SJSA1 (cell line): Measurements from ENCODE around the gene MRRF. TPM values are rescaled to one million over a fixed set of nuclear protein-coding genes. Genes with fewer than 3 reads are reported as not detected.

Experiments
- DNase-seq, 2 experiments: peaks; one replicate each; pipeline ENCODE4 v3.0.0-alpha.2; 2015 to 2020; ENCODE audit warnings: low spot score in 2 of 2, low read depth in 1 of 2
- H3K27ac ChIP-seq: fragments of 250-450 bp; sonication (Bioruptor Pico); 2 replicates; pipeline ENCODE4 v1.5.1; 2020; ENCODE audit warnings: mild to moderate bottlenecking, moderate library complexity
- H3K27me3 ChIP-seq: fragments of 250-450 bp; sonication (Bioruptor Pico); replicated peaks from 2 replicates; pipeline ENCODE4 v1.5.1; 2020; ENCODE audit warnings: mild to moderate bottlenecking, moderate library complexity
- H3K36me3 ChIP-seq: fragments of 250-450 bp; sonication (Bioruptor Pico); 2 replicates; pipeline ENCODE4 v1.5.1; 2020; ENCODE audit warnings: mild to moderate bottlenecking
- H3K4me1 ChIP-seq: fragments of 250-450 bp; sonication (Bioruptor Pico); replicated peaks from 2 replicates; pipeline ENCODE4 v1.6.1; 2021; ENCODE audit warnings: mild to moderate bottlenecking
- H3K4me3 ChIP-seq: fragments of 250-450 bp; sonication (Bioruptor Pico); 2 replicates; pipeline ENCODE4 v1.5.1; 2020; ENCODE audit warnings: mild to moderate bottlenecking
- H3K9me3 ChIP-seq: fragments of 250-450 bp; sonication (Bioruptor Pico); replicated peaks from 2 replicates; pipeline ENCODE4 v1.5.1; 2020; ENCODE audit warnings: mild to moderate bottlenecking
- total RNA-seq: library from RNA; depleted of rRNA; stranded (reverse); fragments of >200 nt; shearing (Covaris generic); gene quantifications from 2 replicates; pipeline ENCODE4 v1.2.3, GENCODE V29; 2014; rRNA removed

MRRF gene
- total RNA-seq, result 21.8 and 26.6 TPM in 2 replicates

DNA sequence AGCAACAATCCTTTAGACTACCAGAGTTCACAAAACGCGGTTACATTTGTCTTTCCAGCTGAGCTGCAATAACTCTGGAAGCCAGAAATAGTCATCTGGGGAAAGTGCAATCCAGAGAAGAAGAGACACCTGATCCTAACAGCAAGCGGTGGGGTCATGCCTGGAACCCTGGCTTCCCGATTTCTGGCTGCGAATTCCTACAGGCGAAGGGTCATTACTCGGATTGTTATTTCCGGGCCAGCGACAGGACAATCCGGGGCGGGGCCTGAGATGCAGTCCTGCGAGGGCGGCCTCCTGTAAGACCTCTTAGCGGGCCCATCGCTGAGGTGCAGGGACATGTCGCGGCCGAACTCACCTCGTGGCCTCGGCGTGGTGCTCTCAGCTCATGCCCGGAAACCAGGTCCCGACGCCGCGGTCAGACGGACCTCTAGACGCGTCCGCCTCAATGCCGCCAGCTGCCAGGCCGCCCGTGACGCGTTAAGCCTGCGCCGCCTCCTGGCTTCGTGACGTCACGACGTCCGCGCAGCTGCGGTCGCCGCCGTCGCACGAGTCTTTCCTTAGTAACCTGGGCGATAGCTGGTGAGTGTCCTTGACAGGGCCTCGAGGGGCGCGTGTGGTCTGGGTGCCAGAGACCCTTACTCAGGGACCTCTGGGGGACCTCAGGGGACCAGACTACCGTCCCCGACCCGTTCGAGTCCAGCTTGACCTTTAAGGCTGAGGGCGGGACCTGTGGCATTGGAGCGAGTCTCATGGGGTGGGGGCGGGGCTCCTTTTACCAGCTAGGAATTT, at the start of gene MRRF, which contains the start of gene RBM18:
TSS of gene MRRF (plus strand) at position 523 of the 789 bp plus-strand sequence. CDS start 6,010 bp downstream, outside the sequence.
TSS of gene RBM18 (minus strand) at position 481 of the 789 bp plus-strand sequence. CDS start 3,348 bp downstream, outside the sequence.
- peak within 1 kb of the TSS; percentile 65 for H3K4me3 ChIP-seq
- H3K9me3 ChIP-seq, result no peaks in the 10 kb centered on the region
- no peaks in the 10 kb centered on the region for H3K27me3 ChIP-seq
- peak within 1 kb of the TSS; percentile 90 for H3K27ac ChIP-seq
- peaks cover 15% of the 10 kb centered on the region for H3K4me1 ChIP-seq
- peaks cover 22% of the 10 kb centered on the region for H3K36me3 ChIP-seq
- DNase-seq, result peak; percentile 86 to 95

- no peaks in the 10 kb centered on the region for H3K27me3 ChIP-seq
- DNase-seq, result no peak
Measured at GRCh38 chr9:122215663-122216062, 49.0 kb upstream of the MRRF start.

DNA sequence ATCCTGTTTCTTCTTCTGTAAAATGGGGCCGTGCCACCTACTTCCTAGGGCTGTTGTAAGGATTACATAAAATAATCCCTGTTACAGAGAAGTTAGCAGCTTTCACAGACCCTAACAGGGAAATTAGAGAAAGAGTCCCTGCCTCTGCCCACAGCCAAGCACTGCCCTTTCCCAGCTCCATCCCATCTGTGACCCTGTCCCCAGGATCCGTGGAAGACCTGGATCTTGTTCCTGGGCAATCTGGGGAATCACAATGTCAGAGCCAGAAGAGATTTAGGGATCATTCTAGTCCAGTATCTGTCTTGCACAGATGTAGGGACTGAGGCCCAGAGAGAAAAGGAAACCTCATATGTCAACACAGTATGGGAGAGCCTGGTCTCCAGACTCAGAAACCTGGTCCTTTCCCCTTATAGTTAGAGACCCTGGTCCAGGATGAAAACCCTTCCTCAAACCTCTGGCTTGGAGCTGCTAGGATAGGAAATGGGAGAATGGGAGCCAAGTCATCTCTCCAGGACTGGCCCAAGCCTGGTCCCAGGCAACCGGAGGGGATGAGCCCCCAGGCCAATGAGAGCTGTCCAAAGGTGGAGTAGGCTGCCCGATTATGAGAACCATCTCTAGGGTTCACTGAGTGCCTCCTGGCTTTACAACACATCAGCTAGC, 48.4 kb upstream of the MRRF start:
- H3K27me3 ChIP-seq, result no peaks in the 10 kb centered on the region
- H3K4me3 ChIP-seq, result no peak overlapping the region
- no peaks in the 10 kb centered on the region for H3K9me3 ChIP-seq
- no peak overlapping the region for H3K27ac ChIP-seq
- H3K36me3 ChIP-seq, result no peaks in the 10 kb centered on the region
- no peak for DNase-seq
- H3K4me1 ChIP-seq, result no peaks in the 10 kb centered on the region

More at GRCh38 chr9:122215663-122216062, 49.0 kb upstream of the MRRF start:
- no peaks in the 10 kb centered on the region for H3K9me3 ChIP-seq
- no peaks in the 10 kb centered on the region for H3K4me1 ChIP-seq
- H3K4me3 ChIP-seq, result no peak overlapping the region
- H3K36me3 ChIP-seq, result no peaks in the 10 kb centered on the region
- no peak overlapping the region for H3K27ac ChIP-seq

GRCh38 chr9:122216798-122217418, 47.8 kb upstream of the MRRF start:
- no peaks in the 10 kb centered on the region for H3K4me1 ChIP-seq
- H3K4me3 ChIP-seq, result no peak overlapping the region

GRCh38 chr9:122217640-122218039, 47.0 kb upstream of the MRRF start:
- Histone ChIP-seq H3K27ac (no peak overlapping the region), H3K4me1 (no peaks in the 10 kb centered on the region), H3K36me3 (no peaks in the 10 kb centered on the region), H3K4me3 (no peak overlapping the region), H3K9me3 (no peaks in the 10 kb centered on the region), H3K27me3 (no peaks in the 10 kb centered on the region)
- DNase-seq, result no peak

More at GRCh38 chr9:122216798-122217418, 47.8 kb upstream of the MRRF start:
- H3K9me3 ChIP-seq, result no peaks in the 10 kb centered on the region
- H3K36me3 ChIP-seq, result no peaks in the 10 kb centered on the region
- no peaks in the 10 kb centered on the region for H3K27me3 ChIP-seq
- H3K27ac ChIP-seq, result no peak overlapping the region
- no peak for DNase-seq

GRCh38 chr9:122218071-122218934, 46.4 kb upstream of the MRRF start:
- Histone ChIP-seq H3K27me3 (no peaks in the 10 kb centered on the region), H3K4me1 (no peaks in the 10 kb centered on the region), H3K4me3 (no peak overlapping the region), H3K9me3 (no peaks in the 10 kb centered on the region), H3K27ac (no peak overlapping the region), H3K36me3 (no peaks in the 10 kb centered on the region)
- DNase-seq, result no peak

DNA sequence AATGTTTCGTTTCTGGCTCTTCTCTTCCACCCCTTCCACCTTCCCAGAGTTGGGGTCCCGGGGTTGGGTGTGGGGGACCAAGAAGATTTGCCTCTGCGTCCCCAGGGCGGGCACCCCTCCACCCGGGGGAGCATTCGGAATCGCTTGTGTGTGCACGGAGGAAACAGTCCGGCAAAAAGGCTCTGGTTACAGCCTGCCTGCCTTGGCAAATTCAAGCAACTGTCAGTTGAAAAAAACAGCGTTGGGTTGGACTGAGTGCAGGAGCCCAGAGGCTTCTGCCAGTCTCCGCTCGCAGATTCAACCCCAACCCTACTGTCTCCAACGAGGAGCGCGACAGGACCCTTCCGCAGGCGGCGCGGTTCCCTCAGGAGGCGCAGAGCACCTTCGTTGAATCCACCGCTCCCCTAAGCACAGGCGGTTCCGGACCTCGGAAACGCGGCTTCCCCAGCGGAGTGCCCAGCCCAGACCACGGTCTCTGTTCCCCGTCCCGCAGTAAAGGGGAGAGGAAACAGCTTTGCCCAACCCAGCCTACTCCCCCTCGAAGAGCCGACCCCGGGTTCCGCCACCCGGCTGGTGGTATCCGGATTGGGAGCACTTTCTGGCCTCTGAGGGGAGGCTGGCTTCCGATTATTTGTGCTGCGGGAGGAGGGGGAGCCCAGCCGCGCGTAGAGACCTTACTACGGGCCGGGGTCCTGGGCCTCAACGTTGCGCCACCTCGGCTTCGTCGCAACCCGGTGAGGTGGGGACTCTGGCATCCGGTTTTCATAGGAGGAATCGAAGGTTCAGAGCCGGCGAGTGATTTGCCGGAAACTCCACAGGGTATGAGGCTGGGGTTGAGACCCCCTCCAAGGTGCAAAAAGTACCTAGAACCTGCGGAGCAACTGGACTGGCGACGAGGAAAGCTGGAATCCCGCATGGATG, 45.5 kb upstream of the MRRF start:
- DNase-seq, result no peak
- no peak overlapping the region for H3K4me3 ChIP-seq
- H3K27me3 ChIP-seq, result no peaks in the 10 kb centered on the region
- H3K27ac ChIP-seq, result no peak overlapping the region
- no peaks in the 10 kb centered on the region for H3K9me3 ChIP-seq
- H3K36me3 ChIP-seq, result no peaks in the 10 kb centered on the region
- H3K4me1 ChIP-seq, result no peaks in the 10 kb centered on the region

DNA sequence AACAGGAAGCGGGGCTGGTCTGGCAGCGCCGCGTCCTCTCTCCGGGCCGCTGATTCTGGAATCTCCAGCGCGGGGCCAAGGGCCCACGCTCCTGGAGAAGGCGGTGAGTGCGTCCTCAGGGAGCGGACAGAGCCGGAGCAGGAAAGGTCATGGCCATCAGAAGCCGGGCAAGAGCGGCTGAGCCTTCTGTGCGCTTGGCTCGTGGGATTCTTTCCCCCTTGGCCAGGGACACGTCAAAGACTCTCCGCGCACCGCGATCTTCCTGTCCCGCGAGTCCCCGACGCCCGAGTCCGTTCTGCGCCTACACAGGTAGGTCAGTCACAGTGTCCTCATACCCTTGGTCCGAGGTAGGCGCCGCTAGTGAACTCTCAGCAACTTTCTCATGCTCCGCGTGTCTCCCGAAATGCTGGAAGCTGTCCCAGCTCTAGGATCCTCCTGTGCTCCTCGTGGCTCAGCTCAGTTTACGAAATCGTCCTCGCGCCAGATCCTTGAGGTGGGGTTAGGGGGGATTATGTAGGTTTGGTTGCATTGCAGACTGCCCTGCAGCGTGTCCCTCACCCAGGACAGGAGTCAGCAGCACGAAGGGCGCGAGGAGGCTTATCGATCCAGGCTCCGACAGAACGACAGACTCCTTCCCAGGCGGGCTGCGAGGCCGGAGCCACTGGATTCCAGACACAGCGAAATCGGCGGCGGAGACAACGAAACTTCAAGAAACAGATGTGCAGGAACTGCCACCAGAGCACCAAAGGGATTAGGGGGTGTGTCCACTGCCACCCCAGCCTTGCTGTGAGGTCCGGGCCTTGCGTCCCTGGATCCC, 44.6 kb upstream of the MRRF start:
- Histone ChIP-seq H3K27me3 (no peaks in the 10 kb centered on the region), H3K27ac (no peak overlapping the region), H3K9me3 (no peaks in the 10 kb centered on the region), H3K4me3 (no peak overlapping the region), H3K4me1 (no peaks in the 10 kb centered on the region), H3K36me3 (no peaks in the 10 kb centered on the region; the same call in 1 of the 2 replicates)
- DNase-seq, result peak in 1 of 2 experiments; percentile 36

GRCh38 chr9:122220673-122221182, 44.0 kb upstream of the MRRF start:
- Histone ChIP-seq H3K4me1 (no peaks in the 10 kb centered on the region), H3K27ac (no peak overlapping the region), H3K36me3 (peaks cover 4% of the 10 kb centered on the region; the same call in 1 of the 2 replicates), H3K9me3 (no peaks in the 10 kb centered on the region), H3K27me3 (no peaks in the 10 kb centered on the region), H3K4me3 (no peak overlapping the region)
- no peak for DNase-seq

- no peak overlapping the region for H3K4me3 ChIP-seq
- peaks cover 8% of the 10 kb centered on the region; the same call in 1 of the 2 replicates for H3K36me3 ChIP-seq
- H3K27me3 ChIP-seq, result no peaks in the 10 kb centered on the region
- no peak overlapping the region for H3K27ac ChIP-seq
- no peaks in the 10 kb centered on the region for H3K9me3 ChIP-seq
- DNase-seq, result no peak
- H3K4me1 ChIP-seq, result no peaks in the 10 kb centered on the region
Measured at GRCh38 chr9:122221183-122221811, 43.4 kb upstream of the MRRF start.

DNA sequence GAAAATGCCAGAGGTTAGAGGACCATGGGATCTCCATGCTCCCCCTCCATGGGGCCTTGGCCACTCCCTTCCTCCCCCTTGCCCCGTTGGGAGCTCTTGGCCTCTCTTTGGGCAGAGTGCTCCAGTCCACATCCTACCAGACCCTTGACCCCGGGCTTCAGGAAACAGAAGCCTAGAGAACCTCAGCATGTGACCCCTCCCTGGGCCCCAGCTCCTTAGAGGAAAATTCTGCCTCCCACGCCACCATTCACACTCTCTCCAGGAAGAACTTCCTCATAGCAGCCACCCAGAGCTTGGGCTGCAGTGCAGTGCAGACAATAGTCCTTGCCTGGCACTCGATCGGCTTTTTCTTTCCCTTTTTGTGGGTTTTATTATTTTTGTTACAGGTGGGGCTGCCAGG, 41.9 kb upstream of the MRRF start:
- no peaks in the 10 kb centered on the region for H3K9me3 ChIP-seq
- H3K36me3 ChIP-seq, result peaks cover 11% of the 10 kb centered on the region; the same call in 1 of the 2 replicates
- no peak for DNase-seq
- no peak overlapping the region for H3K27ac ChIP-seq
- H3K4me3 ChIP-seq, result no peak overlapping the region
- no peaks in the 10 kb centered on the region for H3K27me3 ChIP-seq
- H3K4me1 ChIP-seq, result no peaks in the 10 kb centered on the region
